Measurements from ENCODE around the gene BCL2A1.
A peak's percentile ranks its signal among the peaks of the same experiment; 100 is the strongest.
"Not testable (repeated sequence)": the region's sequence is repeated elsewhere in the genome, so short reads cannot be mapped to it uniquely, and the experiment has no call there.

BCL2A1 gene

GRCh38 chr15:79956354-79956939 is 14.5 kb downstream of the BCL2A1 start:
- DNase-seq = no peak

GRCh38 chr15:79954661-79955060 is 16.3 kb downstream of the BCL2A1 start:
- no peak for DNase-seq

GRCh38 chr15:79953951-79954444 is 17.0 kb downstream of the BCL2A1 start:
- no peak for DNase-seq

DNA sequence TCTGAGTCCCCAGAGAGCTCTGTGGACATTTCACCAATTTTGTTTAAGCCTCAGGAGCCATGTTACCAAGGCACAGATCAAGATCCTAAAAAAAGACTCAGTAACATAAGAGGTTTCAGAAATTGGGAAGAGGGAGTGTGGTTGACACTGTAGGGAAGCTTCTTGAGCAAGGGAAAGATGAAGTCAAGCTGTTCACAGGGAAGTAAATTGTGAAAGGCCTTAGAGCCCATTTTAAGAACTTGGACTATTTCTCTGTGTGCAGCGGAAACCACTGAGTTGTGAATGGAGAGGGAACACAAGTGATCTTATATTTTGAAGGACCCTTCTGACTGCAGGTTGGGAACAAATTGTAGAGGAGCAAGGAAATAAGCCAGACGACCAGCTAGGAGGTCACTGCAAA is 18.7 kb downstream of the BCL2A1 start:
- no peak for DNase-seq

GRCh38 chr15:79950247-79950646 is 20.7 kb downstream of the BCL2A1 start:
- DNase-seq = no peak

- no peak for DNase-seq
Observed at GRCh38 chr15:79948761-79949160, 22.2 kb downstream of the BCL2A1 start.

GRCh38 chr15:79948095-79948695 is 22.8 kb downstream of the BCL2A1 start:
- DNase-seq = peak; percentile 6

DNA sequence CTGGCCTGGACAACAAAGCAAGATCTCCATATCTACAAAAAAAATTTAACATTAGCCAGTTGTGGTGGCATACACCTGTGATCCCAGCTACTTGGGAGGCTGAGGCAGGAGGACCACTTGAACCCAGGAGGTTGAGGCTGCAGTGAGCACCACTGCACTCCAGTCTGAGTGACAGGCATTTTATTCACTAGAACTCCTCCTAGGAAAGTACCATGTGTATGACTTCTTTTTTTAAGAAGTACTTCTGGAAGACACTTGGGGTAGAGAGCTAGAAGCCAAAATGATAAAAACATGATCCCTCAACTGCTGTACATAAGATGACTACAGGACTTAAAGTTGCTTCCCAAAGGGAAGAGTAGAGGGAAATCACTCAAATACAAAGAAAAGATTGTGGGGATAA is 24.0 kb downstream of the BCL2A1 start:
- no peak for DNase-seq

DNA sequence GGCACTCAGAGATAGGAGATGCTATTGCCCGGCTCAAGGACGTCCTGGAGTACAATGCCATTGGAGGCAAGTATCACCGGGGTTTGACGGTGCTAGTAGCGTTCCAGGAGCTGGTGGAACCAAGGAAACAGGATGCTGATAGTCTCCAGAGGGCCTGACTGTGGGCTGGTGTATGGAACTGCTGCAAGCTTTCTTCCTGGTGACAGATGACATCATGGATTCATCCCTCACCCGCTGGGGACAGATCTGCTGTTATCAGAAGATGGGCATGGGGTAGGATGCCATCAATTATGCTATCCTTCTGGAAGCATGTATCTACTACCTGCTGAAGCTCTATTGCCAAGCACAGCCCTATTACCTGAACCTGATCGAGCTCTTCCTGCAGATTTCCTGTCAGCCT is 26.4 kb downstream of the BCL2A1 start:
- DNase-seq = no peak

- no peak for DNase-seq
Observed at GRCh38 chr15:79943820-79944219, 27.2 kb downstream of the BCL2A1 start.

DNA sequence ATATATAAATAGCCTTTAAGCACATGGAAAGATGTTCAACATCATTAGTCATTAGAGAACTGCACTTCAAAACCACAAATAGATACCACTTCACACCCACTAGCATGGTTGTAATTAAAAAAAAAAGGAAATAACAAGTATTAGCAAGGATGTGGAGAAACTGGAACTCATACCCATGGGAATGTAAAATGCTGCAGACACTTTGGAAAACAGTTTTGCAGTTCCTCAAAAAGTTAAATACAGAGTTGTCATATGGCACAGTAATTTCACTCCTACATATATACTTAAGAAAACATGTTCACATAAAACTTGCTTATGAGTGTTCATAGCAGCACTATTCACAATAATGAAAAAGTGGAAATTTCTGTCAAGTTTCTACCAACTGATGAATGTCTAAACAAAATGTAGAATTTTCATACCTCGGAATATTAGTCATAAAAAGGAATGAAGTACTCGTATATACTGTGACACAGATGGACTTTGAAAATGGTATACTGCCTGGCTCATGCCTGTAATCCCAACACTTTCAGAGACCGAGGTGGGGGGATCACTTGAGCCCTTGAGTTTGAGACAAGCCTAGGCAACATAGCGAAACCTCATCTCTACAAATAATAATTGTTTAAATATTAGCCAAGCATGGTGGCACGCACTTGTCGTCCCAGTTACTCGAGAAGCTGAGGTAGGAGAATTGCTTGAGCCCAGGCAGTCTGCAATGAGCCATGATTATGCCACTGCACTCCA is 28.1 kb downstream of the BCL2A1 start:
- no peak for DNase-seq

DNA sequence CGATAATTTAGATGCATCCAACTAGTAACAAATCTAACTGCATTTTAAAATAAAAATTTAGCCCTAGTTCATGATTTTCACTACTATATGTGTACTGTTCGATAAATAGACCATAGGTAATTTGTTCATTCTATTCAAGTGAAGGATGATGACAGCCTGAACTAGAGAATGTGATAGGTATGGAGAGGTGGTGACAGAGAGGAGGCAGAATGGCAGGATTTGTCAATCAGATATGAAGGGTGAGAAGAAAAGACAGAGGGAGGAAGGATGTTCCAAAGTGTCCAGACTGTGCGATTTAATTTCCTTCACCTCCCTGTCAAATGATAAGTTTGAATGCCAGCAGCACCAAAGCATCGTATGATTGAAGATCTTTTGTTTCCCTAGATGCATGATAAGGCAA is 31.6 kb downstream of the BCL2A1 start:
- DNase-seq = no peak

DNA sequence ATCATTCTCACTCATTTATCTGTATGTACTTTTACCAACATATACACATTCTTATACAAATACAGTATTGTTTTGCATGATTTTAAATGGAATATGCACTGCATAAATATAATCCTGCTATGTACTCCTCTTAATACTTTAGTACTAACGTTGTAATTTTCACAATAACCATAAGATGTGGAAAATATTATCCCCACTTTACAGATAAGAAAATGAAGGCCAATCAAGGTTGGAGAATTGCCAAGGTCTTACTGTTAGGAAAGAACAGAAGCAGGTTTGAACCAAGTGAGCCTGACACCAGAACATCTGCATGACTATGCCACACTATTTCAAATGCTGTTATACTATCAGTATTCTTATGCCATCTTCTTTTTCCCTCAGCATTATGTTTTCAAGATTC is 32.9 kb downstream of the BCL2A1 start:
- peak; percentile 19 for DNase-seq

DNA sequence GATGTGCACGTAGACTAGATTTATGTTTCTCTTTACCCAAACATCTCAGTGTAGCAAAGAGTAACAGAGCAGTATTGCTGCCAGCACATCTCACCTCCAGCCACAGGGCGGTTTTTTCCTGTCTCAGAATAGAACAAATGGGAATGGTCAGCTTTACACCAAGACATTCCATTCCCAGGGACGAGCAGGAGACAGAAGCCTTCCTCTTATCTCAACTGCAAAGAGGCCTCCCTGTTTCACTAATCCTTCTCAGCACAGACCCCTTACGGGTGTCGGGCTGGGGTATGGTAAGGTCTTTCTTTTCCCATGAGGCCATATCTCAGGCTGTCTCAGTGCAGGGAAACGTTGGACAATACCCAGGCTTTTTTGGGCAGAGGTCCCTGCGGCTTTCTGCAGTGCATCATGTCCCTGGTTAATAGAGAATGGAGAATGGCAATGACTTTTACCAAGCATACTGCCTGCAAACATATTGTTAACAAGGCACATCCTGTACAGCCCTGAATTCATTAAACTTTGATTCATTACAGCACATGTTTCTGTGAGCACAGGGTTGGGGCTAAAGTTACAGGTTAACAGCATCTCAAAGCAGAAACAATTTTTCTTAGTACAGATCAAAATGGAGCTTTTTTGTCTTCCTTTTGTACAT is 35.3 kb downstream of the BCL2A1 start:
- DNase-seq = not testable (repeated sequence)

DNA sequence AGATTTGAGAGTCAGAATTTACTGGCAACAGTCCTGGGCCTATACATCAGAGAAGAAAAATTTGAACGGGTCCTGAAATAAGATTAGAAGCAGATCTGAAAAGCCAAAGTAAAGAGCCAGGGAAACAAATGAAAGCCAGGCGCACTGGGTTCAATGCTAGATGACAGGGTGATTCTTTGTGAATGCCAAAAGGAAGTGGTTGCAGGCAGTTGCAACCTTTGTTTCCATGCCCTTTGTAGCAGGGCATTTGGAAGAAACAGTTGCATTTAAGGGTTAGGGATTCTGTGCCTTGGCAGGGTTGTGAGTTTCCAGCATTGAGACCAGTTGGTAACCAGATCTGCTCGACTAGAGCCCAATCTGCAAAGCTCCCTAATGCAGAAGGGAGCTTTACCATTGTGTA is 37.8 kb downstream of the BCL2A1 start:
- DNase-seq = no peak

DNA sequence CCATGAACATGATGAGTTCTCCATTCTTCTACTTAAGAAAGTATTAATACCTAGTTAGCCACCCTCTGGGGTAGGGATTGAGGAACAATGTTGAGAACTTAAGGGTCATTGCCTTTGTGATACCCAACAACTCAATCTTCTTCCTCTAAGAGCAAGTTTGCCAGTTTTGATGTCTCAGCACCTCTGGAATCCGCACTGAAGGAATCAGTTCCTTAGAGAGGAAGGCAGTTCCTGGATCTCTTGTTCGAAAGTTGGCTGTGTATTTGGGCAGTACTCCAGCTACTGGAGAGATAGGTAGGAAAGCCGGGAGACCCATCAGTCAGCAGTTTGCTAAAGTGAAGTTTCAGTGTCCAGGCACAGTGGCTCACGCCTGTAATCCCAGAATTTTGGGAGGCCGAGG is 38.5 kb downstream of the BCL2A1 start:
- no peak for DNase-seq

DNA sequence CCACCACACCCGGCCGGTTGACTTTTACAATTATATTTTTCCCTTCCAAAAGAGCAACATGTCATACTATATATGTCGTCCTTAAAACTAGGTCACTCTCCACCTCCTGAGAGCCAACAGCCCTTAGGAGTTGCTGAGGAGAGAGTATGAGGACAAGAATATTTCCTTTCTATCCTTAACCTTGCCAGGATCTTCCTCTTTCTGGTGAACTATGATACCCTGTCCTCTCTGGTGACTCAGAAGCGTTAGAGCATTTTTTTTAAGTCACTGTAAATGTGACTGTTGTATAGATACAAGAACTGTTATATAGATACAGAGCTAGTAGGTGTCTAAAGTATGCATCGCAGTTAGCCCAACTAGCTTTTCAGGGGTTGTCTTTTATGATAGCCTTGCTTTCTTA is 40.5 kb downstream of the BCL2A1 start:
- no peak for DNase-seq

GRCh38 chr15:79929412-79929811 is 41.6 kb downstream of the BCL2A1 start:
- DNase-seq = no peak

- not testable (repeated sequence) for DNase-seq
Observed at GRCh38 chr15:79926116-79926515, 44.9 kb downstream of the BCL2A1 start.

DNA sequence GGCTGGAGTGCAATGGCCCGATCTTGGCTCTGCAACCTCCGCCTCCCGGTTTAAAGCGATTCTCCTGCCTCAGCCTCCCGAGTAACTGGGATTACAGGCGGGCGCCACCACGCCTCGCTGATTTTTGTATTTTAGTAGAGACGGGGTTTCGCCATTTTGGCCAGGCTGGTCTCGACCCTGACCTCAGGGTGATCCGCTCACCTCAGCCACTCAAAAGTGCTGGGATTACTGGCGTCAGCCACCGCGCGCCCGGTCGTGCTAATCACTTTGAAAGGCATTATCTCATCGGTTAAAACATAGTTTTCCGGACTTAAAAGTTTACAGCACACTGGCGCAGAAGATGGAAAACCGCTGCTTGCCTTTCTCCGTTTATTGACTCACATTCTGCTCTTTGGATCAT is 46.6 kb downstream of the BCL2A1 start:
- DNase-seq = no peak

DNA sequence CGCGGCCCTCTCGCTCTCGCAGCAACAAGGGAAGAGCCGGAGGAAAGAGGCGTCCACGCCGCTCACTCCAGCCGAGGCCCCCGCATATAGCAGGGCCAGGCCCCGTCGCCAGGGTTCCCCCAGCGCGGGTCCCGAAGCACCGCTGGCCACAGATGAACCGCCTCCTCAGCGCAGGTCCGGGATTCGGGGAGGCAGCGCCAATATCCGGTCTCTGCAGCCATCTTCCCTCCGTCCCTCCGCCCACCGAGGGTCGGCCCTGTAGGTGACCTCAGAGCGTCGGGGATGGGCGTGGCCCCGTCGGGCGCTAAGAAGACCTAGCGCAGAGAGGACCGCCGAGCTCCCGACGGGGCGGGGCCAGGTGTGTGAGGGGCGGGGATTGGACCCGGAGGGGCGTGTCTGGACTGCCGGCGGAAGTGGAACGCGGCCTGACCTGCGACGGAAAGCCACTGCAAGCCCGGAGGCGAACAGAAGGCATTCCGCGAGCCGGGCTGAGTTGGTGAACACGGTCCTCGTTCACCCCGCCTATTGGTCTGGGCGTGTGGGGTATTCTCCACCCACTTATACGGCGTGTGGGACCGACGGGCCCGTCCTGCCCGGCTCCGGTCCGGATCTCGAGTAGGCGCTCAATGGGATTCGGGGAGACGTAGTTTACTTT is 47.4 kb downstream of the BCL2A1 start:
- peak; percentile 97 for DNase-seq

- peak; percentile 67 for DNase-seq
Observed at GRCh38 chr15:79923079-79923514, 47.9 kb downstream of the BCL2A1 start.

- DNase-seq = no peak
Observed at GRCh38 chr15:79922512-79923078, 48.4 kb downstream of the BCL2A1 start.
